Heart left ventricle (tissue), 16 donors: ENCODE data around the gene HBZ. TPM values are rescaled to one million over a fixed set of nuclear protein-coding genes. Genes with fewer than 3 reads are reported as not detected.

Source experiments
- ATAC-seq, 4 donors: fragments of 200-7000 bp; cut with Tn5 transposase; one replicate each; pipeline ENCODE4 v1.9.1; 2020 to 2022; ENCODE audit warnings: moderate library complexity in 4 of 4, mild to moderate bottlenecking in 3 of 4, moderate number of reproducible peaks in 1 of 4
- DNase-seq, 5 donors: peaks; one replicate each; pipeline ENCODE4 v3.0.0-alpha.2; 2020
- H3K27ac ChIP-seq, 12 donors: fragments of 200-600 bp; sonication (generic) in 4 of 12; one replicate each; pipeline versions ENCODE4 v1.5.0 to v1.8.0; 2016 to 2022; ENCODE audit warnings: mild to moderate bottlenecking in 2 of 12
- H3K27me3 ChIP-seq, 9 donors: fragments of 200-600 bp; sonication (generic) in 2 of 9; one replicate each; pipeline versions ENCODE4 v1.5.1 to v1.8.0; 2016 to 2022; ENCODE audit warnings: mild to moderate bottlenecking in 3 of 9
- H3K36me3 ChIP-seq, 9 donors: fragments of 200-600 bp; sonication (generic) in 2 of 9; one replicate each; pipeline versions ENCODE4 v1.5.0 to v1.8.0; 2018 to 2022; ENCODE audit warnings: mild to moderate bottlenecking in 2 of 9
- H3K4me1 ChIP-seq, 12 donors: fragments of 200-600 bp; sonication (generic) in 4 of 12; one replicate each; pipeline versions ENCODE4 v1.5.0 to v1.8.0; 2016 to 2022; ENCODE audit warnings: mild to moderate bottlenecking in 3 of 12
- H3K4me3 ChIP-seq, 12 donors: fragments of 200-600 bp; sonication (generic) in 4 of 12; one replicate each; pipeline versions ENCODE4 v1.5.0 to v1.8.0; 2017 to 2022; ENCODE audit warnings: mild to moderate bottlenecking in 9 of 12, moderate library complexity in 4 of 12
- H3K9me3 ChIP-seq, 12 donors: fragments of 200-600 bp; sonication (generic) in 4 of 12; one replicate each; pipeline versions ENCODE4 v1.5.0 to v1.8.0; 2016 to 2022; ENCODE audit warnings: mild to moderate bottlenecking in 1 of 12
- CTCF ChIP-seq, 12 donors: fragments of 200-600 bp; sonication (generic) in 4 of 12; IDR thresholded peaks; one replicate each; pipeline versions ENCODE4 v1.5.0 to v1.8.0; 2018 to 2022; ENCODE audit warnings: antibody characterized with exemption in 12 of 12, mild to moderate bottlenecking in 5 of 12
- POLR2A ChIP-seq, 2 donors: fragments of 450-650 bp; IDR thresholded peaks; one replicate each; pipeline ENCODE4 v1.6.1; 2017; ENCODE audit warnings: antibody characterized with exemption in 2 of 2, mild to moderate bottlenecking in 2 of 2, moderate library complexity in 2 of 2
- WGBS, 4 donors: extraction: QIAGEN DNeasy Blood & Tissue Kit in 2 of 4; methylation state at CpG; one replicate each; pipeline versions ENCODE4 v1.1.5 to v1.1.7; 2013 to 2018; 5-methylcytosine and 5-hydroxymethylcytosine counted together
- intact Hi-C, 10 donors: fragments of 100-400 bp; cut with DNase I; formaldehyde crosslinking; loops; one replicate each; pipeline versions ENCODE4 v1.11.1 to v1.14.2; 2022
- polyA plus RNA-seq, 2 donors: library from polyadenylated mRNA; stranded (reverse); fragments of 200-250 nt; gene quantifications; one replicate each; pipeline ENCODE4 v1.2.3, GENCODE V29; 2013
- total RNA-seq, 9 donors: library from RNA; depleted of rRNA in 2 of 9; stranded (reverse); fragments of >200 nt in 2 of 9; fragmentation: NEBNext Ultra II Directional in 3 of 9; extraction: Animal tissue kit (Norgen Biotek cat#: 25700) in 3 of 9; gene quantifications; one replicate each; pipeline versions ENCODE4 v1.1.0 to v1.2.4, GENCODE V29; 2016 to 2023
- donor health status: ischemic (EF 13 %, LVEDD 7.1; RV severe dilation, severe dysfunction).
- donor health status: healthy with polysubstance abuse.
- donor health status: DM: no; HTN: yes; CAD: no.
- donor health status: DM: no; HTN: no; CAD: no.
- donor health status: ischemic (EF 25% LVEDD 6.9; RV normal size, moderate dysfunction).
- donor health status: ischemic (EF 25% LVEDD 5.7; RV mildly dilated, moderate dysfunction).
- donor health status: healthy.
- donor health status: DM: yes; HTN: yes; CAD: no.
- donor health status: ischemic (EF 35%, LVEDD 5.7; RV mildly dilated, moderate dysfunction).
- donor health status: nonischemic (EF 11% LVEDD 7.7; RV severe dilation, severe dysfunction).
- donor health status: DM: yes; HTN: yes; CAD: no.
- donor health status: PGD.
- donor health status: ischemic (EF 29% LVEDD 5.4; RV normal size, mild dysfunction).
- donor health status: nonischemic (EF 23%, LVEDD 6.1; RV moderate dilation, normal function).

Gene HBZ
- total and polyA plus RNA-seq, 11 donors = not detected

- TF ChIP-seq POLR2A (IDR thresholded peaks at IDR 0.05) (no peak), CTCF (IDR thresholded peaks at IDR 0.05) (no peak)
- Histone ChIP-seq H3K4me1 (peaks cover 0 to 7% (median 0%) of the 10 kb centered on the region in 12 donors), H3K27ac (no peak overlapping the region), H3K9me3 (no peaks in the 10 kb centered on the region), H3K36me3 (peaks cover 0 to 20% (median 4%) of the 10 kb centered on the region in 9 donors), H3K27me3 (no peaks in the 10 kb centered on the region), H3K4me3 (no peak overlapping the region)
- intact Hi-C loops = no loop called here
- ATAC-seq (no peak), DNase-seq (no peak)
- WGBS, 4 donors = 82 to 93% (median 89%) methylated on average over 3 of the region's 3 CpGs
These were observed 27.4 kb upstream of the HBZ start for GRCh38 chr16:125011-125410.

DNA sequence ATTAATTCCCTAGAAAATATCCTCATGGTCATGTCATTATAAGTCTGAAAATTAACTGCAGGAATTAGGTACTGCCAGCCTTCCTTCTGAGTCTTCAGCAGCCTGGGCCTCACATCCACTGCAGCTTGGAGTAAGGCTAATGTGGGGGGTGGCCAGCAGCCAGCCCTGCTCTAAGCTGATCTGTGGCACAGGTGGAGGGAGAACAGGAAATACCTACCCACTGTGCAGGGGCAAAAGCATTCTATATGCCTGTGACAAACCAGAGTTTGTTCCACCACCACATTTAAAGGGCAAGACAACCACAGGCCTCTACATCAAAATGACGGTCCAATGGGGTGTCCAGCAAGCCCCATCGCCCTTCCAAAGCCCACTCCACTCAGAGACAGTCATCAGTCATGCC is 23.4 kb upstream of the HBZ start:
- DNase-seq (no peak), ATAC-seq (no peak)
- Histone ChIP-seq H3K27me3 (no peaks in the 10 kb centered on the region), H3K9me3 (no peaks in the 10 kb centered on the region), H3K4me3 (no peak overlapping the region), H3K4me1 (no peaks in the 10 kb centered on the region), H3K36me3 (peaks cover 0 to 16% (median 0%) of the 10 kb centered on the region in 9 donors), H3K27ac (no peak overlapping the region)
- intact Hi-C loops = no loop called here
- WGBS, 4 donors = 95 to 100% (median 96%) methylated on average over 2 of the region's 2 CpGs
- TF ChIP-seq CTCF (IDR thresholded peaks at IDR 0.05) = no peak
- no peak for TF ChIP-seq POLR2A (IDR thresholded peaks at IDR 0.05)

DNA sequence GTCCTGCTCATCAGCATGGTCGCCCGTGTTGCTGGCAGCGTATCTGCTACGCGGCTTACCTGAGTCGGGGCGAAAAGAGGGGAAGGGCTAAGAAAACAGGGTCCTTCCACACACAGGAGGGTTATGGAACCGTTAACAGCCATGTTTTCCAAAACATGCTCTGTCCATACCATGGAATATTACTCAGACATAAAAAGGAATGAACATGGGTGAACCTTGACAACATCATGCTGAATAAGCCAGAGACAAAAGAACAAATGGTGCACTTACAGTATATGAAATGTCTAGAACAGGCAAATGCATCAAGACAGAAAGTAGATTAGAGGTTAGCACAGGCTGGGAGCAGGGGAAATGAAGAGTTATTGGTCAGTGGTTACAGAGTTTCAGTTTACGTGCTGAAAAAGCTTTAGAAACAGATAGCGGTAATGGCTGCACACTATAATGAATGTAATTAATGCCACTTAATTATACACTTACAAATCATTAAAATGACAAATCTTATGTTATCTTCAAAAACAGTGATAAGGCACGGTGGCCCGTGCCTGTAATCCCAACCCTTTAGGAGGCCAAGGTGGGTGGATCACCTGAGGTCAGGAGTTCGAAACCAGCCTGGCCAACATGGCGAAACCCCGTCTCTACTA is 21.8 kb upstream of the HBZ start:
- 94 to 96% (median 95%) methylated on average over 15 of the region's 15 CpGs for WGBS, 4 donors
- Histone ChIP-seq H3K36me3 (peaks cover 0 to under 1% (median 0%) of the 10 kb centered on the region in 9 donors), H3K27ac (no peak overlapping the region), H3K9me3 (no peaks in the 10 kb centered on the region), H3K27me3 (no peaks in the 10 kb centered on the region), H3K4me1 (peaks cover 0 to 4% (median 0%) of the 10 kb centered on the region in 12 donors), H3K4me3 (no peak overlapping the region)
- no peak for ATAC-seq
- TF ChIP-seq POLR2A (IDR thresholded peaks at IDR 0.05) (no peak), CTCF (IDR thresholded peaks at IDR 0.05) (no peak)
- intact Hi-C loops = no loop called here
- no peak for DNase-seq

GRCh38 chr16:132120-132519 is 20.3 kb upstream of the HBZ start:
- Histone ChIP-seq H3K4me3 (no peak overlapping the region), H3K27ac (no peak overlapping the region), H3K4me1 (peaks cover 0 to 7% (median 0%) of the 10 kb centered on the region in 12 donors), H3K9me3 (no peaks in the 10 kb centered on the region), H3K27me3 (no peaks in the 10 kb centered on the region), H3K36me3 (no peaks in the 10 kb centered on the region)
- intact Hi-C loops = no loop called here
- TF ChIP-seq POLR2A (IDR thresholded peaks at IDR 0.05) (no peak), CTCF (IDR thresholded peaks at IDR 0.05) (no peak)
- DNase-seq = no peak
- WGBS, 4 donors = 93 to 96% (median 95%) methylated on average over 7 of the region's 7 CpGs
- ATAC-seq = no peak
